ENCODE results near the gene INSL4.

INSL4 gene

GRCh38 chr9:5231212-5231611, at the start of gene INSL4:
Gene INSL4 (plus strand): TSS chr9:5231419. CDS start chr9:5231524, 105 bp downstream.
- DNase-seq (ENCODE audit: low spot score) = peak; percentile 8
- no peak within 1 kb of the TSS for H3K27ac ChIP-seq
- POLR2A ChIA-PET (ENCODE audit: low non-redundant PET) = no interaction called here
- CTCF ChIA-PET = no interaction called here
- TF ChIP-seq CTCF (conservative IDR thresholded peaks at IDR 0.05; ENCODE audit: low read depth) = no peak

GRCh38 chr9:5184776-5185175, 46.4 kb upstream of the INSL4 start:
- ChIA-PET CTCF (interaction anchor here (0.5 to 0.7 kb wide), 2 partner anchors 10 to 183 kb away, joined by 5 to 7 read pairs; no protein-coding TSS in a partner anchor), POLR2A (ENCODE audit: low non-redundant PET) (no interaction called here)
- no peak overlapping the region for H3K27ac ChIP-seq
- no peak for DNase-seq (ENCODE audit: low spot score)
- TF ChIP-seq CTCF (conservative IDR thresholded peaks at IDR 0.05; ENCODE audit: low read depth) = no peak

GRCh38 chr9:5185220-5185840, 45.9 kb upstream of the INSL4 start, which contains the start of gene INSL6:
Gene INSL6 (minus strand): TSS chr9:5185639. CDS start chr9:5185602, 37 bp downstream.
- ChIA-PET CTCF (interaction anchor here (0.5 to 1.5 kb wide), 4 partner anchors 9 to 1288 kb away, joined by 3 to 8 read pairs (median 6); no protein-coding TSS in a partner anchor), POLR2A (ENCODE audit: low non-redundant PET) (no interaction called here)
- TF ChIP-seq CTCF (conservative IDR thresholded peaks at IDR 0.05; ENCODE audit: low read depth) = no peak
- no peak within 1 kb of the TSS for H3K27ac ChIP-seq
- no peak for DNase-seq (ENCODE audit: low spot score)

GRCh38 chr9:5186416-5187169, 44.6 kb upstream of the INSL4 start:
- DNase-seq (ENCODE audit: low spot score) = peak; percentile 30
- ChIA-PET POLR2A (ENCODE audit: low non-redundant PET) (no interaction called here), CTCF (interaction anchor here (0.5 to 1.5 kb wide), 10 partner anchors 8 to 414 kb away, joined by 3 to 8 read pairs (median 3); partner anchors contain the start of gene CD274)
- TF ChIP-seq CTCF (conservative IDR thresholded peaks at IDR 0.05; ENCODE audit: low read depth) = peak; percentile 71
- no peak overlapping the region for H3K27ac ChIP-seq

GRCh38 chr9:5188060-5188984, 42.9 kb upstream of the INSL4 start:
- H3K27ac ChIP-seq = no peak overlapping the region
- no peak for DNase-seq (ENCODE audit: low spot score)
- ChIA-PET POLR2A (ENCODE audit: low non-redundant PET) (no interaction called here), CTCF (interaction anchor here (0.6 kb wide), 1 partner anchor 401 kb away, joined by 3 read pairs; no protein-coding TSS in a partner anchor)
- TF ChIP-seq CTCF (conservative IDR thresholded peaks at IDR 0.05; ENCODE audit: low read depth) = no peak

- no peak overlapping the region for H3K27ac ChIP-seq
- DNase-seq (ENCODE audit: low spot score) = no peak
- no peak for TF ChIP-seq CTCF (conservative IDR thresholded peaks at IDR 0.05; ENCODE audit: low read depth)
- ChIA-PET CTCF (no interaction called here), POLR2A (ENCODE audit: low non-redundant PET) (no interaction called here)
These were observed 39.2 kb upstream of the INSL4 start for GRCh38 chr9:5191985-5192384.

All from RWPE1 (cell line).